NCI-H69 (cell line): Measurements from ENCODE around the gene TRIO.

Source experiments
- DNase-seq: peaks from one replicate; lab custom pipeline; 2025; lab: John Stamatoyannopoulos, UW

The TRIO gene

GRCh38 chr5:14186059-14186830, 43.1 kb downstream of the TRIO start:
- no peak for DNase-seq

- no peak for DNase-seq
Observed at GRCh38 chr5:14187157-14187556, 44.0 kb downstream of the TRIO start.

- DNase-seq: no peak
Observed at GRCh38 chr5:14187660-14188059, 44.5 kb downstream of the TRIO start.

GRCh38 chr5:14188778-14189177, 45.6 kb downstream of the TRIO start:
- DNase-seq: no peak

GRCh38 chr5:14189680-14190079, 46.5 kb downstream of the TRIO start:
- DNase-seq: no peak

- peak; percentile 68 for DNase-seq
Observed at GRCh38 chr5:14190194-14191164, 47.3 kb downstream of the TRIO start.

GRCh38 chr5:14191325-14191724, 48.2 kb downstream of the TRIO start:
- no peak for DNase-seq

- no peak for DNase-seq
Observed at GRCh38 chr5:14193496-14193895, 50.4 kb downstream of the TRIO start.

GRCh38 chr5:14195588-14195987, 52.4 kb downstream of the TRIO start:
- peak; percentile 17 for DNase-seq

GRCh38 chr5:14197056-14197455, 53.9 kb downstream of the TRIO start:
- DNase-seq: peak; percentile 83

GRCh38 chr5:14199902-14200301, 56.8 kb downstream of the TRIO start:
- DNase-seq: no peak

GRCh38 chr5:14200312-14200990, 57.3 kb downstream of the TRIO start:
- no peak for DNase-seq

GRCh38 chr5:14201325-14202045, 58.3 kb downstream of the TRIO start:
- DNase-seq: no peak

GRCh38 chr5:14202462-14202861, 59.3 kb downstream of the TRIO start:
- DNase-seq: peak; percentile 39

- peak; percentile 44 for DNase-seq
Observed at GRCh38 chr5:14204011-14204670, 61.0 kb downstream of the TRIO start.

GRCh38 chr5:14204785-14205321, 61.7 kb downstream of the TRIO start:
- peak; percentile 75 for DNase-seq

GRCh38 chr5:14206028-14206725, 63.0 kb downstream of the TRIO start:
- DNase-seq: no peak

GRCh38 chr5:14207428-14207827, 64.3 kb downstream of the TRIO start:
- DNase-seq: peak; percentile 25

GRCh38 chr5:14208071-14209021, 65.2 kb downstream of the TRIO start:
- peak; percentile 19 for DNase-seq
